AML-193 (cell line): ENCODE measurements around the gene STK11IP.

ENCODE experiments used
- DNase-seq, 2 experiments: peaks; one replicate each; lab custom pipeline; 2025; lab: John Stamatoyannopoulos, UW

STK11IP gene

GRCh38 chr2:219634171-219634940 is 36.7 kb downstream of the STK11IP start:
- DNase-seq = no peak

GRCh38 chr2:219634951-219635751 is 37.5 kb downstream of the STK11IP start:
- no peak for DNase-seq

GRCh38 chr2:219636144-219636915 is 38.7 kb downstream of the STK11IP start:
- no peak for DNase-seq

DNA sequence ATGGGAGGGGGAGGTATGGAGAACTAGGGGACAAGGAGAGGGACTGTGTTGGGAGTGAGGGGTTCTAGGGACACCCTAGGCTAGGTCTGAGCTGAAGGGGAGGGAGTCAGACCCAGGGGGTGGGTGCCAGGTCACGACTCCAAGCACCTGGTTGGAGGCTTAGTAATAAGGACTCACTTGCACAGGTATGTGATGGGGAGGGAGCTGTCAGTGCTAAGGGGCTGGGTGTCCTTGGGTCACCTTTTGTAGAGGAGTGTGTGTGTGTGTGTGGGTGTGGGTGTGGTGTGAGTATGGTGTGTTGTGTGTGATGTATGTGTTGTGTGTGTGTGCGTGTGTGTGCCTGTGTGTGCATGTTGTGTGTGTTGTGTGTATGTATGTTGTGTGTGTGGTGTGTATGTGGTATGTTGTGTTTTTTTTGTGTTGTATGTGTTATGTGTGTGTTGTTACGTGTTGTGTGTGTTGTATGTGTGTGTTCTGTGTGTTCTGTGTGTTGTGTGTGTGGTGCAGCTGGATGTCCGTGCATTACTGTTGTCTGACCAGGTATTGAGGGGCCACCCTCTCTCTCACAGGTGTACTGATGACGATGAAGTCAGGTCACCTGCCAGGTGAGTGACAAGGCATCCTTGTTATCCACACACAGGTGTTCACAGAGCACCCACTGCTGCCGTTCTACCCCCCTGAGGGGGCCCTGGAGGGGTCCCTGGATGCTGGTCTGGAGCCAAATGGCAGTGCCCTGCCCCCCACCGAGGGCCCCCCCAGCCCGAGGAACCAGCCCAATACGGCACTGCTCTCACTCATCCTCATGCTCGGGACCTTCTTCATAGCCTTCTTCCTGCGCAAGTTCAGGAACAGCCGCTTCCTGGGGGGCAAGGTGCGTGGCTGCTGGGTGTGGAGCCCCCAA is 39.5 kb downstream of the STK11IP start:
- DNase-seq = no peak

DNA sequence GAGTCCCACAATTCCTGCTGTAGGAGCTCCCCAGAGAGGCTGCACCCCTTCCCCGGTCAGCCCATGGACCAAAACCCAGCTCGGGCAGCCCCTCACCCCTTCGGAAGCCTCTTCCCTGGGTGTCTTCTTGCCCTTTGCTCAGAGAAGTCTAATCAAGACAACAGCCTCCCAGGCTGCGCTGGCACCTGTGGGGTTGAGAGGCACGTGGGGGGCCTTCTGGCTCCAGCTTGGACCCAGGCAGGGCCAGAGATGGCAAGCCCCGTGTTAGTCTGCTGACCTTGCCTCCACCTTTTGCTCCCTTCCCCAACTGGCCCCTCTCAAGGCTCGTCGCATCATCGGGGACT is 40.2 kb downstream of the STK11IP start:
- DNase-seq = no peak

DNA sequence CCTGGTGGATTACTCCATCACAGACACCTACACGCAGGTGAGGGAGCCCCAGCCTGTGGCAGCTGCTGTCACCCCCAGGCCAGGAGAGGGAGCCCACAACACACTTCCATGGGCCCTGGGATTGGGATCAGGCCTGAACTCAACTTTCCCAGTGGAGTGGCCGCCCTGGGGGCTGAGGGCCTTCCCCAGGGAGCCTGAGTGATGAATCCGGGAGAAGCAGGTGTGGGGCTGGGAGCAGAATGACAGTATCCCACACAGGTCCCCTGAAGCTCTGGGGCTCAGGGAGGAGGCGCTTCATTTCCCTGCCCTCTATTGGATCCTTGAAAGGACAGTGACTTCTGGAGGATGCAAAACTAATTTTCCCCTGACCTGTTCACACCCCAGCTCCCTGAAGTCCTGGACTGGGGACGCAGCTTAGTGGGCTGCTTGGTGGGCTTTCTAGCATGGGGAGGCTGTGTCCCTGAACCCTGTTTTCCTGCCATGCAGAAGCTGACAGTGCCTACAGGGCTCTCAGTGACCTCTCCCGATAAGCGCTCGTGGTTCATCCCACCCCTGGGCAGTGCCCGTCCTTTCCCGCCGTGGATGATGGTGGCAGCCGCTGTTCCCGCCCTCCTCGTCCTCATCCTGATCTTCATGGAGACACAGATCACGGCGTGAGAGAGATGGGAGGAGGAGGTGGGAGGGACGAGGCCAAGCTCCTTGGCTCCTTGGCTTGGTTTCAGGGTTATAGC is 40.7 kb downstream of the STK11IP start:
- no peak for DNase-seq

DNA sequence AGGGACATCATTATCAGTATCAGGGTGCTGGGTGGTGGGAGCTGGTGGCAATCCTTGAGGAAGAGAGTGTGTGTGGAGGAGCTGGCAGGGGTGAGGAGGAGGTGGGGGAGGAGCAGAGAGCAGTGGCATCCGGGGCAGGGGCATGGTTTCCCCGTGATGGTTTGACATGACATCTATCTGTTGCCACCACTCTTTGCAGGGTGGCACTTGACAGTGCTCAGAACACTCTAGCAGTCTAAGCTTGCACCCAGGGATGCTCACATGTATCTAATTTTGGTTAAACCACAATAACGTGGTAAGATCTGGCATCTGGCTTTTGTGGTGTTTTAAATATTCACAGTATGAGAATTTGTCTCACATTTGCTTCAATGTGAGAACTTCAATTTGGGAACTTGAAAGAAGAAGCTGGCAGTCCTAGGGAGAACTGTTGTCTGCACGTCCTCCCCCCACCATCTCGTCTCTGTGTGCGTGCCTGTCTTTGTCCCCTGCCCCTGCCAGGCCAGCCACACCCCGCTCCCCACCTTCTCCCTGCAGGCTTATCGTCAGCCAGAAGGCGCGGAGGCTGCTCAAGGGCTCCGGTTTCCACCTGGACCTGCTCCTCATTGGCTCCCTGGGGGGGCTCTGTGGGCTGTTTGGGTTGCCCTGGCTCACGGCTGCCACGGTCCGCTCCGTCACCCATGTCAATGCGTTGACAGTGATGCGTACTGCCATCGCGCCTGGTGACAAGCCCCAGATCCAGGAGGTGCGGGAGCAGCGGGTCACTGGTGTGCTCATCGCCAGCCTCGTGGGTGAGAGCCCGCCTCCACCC is 41.5 kb downstream of the STK11IP start:
- DNase-seq = no peak

DNA sequence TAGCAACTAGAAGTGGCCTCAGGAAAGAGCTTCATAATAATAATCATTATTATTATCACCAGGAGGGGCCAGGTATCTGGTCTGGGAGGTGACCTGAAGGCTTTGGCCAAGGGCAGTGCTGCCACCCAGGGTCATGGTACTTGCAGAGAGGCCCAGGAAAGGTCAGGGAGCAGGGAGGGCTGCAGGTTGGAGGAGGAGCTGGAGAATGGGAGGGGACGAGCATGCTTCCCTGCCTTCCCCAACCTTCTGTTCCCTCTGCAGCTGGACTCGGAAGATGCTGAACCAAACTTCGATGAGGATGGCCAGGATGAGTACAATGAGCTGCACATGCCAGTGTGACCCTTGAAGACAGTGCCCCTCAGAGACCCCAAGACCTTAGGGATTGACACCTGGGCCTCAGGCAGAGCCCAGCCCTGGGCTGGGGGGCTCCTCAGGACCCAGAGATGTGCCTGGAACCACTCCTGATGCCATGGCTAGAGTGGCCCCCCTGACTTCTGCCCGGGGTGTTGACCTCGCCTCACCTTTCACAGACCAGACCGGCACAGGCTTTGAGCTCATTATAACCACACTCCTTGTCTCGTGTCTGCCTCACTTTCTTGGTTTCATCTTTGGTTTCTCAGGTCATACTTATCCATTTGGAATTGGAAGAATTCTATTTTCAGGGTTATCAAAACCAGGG is 43.9 kb downstream of the STK11IP start:
- DNase-seq = no peak

GRCh38 chr2:219642069-219642454 is 44.4 kb downstream of the STK11IP start:
- DNase-seq = no peak

GRCh38 chr2:219642465-219643083 is 44.9 kb downstream of the STK11IP start:
- DNase-seq = peak; percentile 92

DNA sequence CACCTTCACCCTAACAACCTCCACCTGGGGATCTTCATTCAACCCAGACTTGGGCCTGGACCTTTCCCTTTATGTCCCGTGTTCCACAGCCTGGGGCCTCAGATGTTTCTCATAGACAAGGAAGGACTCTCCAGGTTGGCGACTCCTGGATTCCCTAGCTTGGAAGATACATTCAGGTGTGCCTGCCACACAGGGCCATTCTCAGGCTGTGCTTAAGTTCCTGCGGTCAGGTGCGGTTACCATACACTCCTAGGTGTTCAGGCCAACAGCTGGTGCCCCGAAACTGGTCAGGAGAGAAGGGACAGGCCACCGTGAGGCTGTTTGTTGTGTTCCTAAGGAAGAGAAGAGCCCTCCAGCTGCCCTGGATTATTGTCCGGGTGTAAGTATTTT is 45.4 kb downstream of the STK11IP start:
- no peak for DNase-seq

GRCh38 chr2:219643788-219644398 is 46.2 kb downstream of the STK11IP start:
- DNase-seq = no peak

DNA sequence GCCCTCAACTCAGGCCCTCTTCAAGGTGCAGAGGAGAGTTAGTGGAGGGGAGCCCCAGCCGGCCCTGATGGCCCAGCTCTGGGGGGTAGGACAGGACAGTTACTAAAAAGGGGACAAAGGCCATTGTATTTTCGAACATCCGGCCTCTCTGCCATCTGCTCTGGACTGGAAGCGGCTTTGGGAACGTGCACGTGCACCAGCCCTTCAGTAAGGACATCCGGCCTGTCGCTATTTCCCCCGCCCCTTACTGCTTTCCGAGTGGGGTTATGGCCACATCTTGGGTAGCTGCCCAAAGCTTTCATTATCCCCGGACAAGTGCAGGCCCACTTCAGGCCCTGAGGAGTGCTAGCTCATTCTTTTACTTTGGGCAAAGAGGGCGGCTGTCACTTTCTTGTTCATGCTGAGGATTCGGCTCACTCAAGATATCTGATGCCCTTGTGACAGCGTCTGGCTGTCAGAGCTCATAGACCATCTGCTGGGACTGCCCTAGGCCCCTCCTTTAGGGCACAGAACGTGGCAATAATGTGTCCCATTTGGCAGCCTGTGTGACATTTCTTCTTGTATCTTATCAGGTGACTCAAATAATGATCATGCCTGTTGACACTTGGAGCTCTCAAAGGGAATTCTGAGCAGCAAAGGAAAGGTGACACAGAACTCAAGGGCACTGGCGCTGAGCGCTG is 47.3 kb downstream of the STK11IP start:
- DNase-seq = no peak

DNA sequence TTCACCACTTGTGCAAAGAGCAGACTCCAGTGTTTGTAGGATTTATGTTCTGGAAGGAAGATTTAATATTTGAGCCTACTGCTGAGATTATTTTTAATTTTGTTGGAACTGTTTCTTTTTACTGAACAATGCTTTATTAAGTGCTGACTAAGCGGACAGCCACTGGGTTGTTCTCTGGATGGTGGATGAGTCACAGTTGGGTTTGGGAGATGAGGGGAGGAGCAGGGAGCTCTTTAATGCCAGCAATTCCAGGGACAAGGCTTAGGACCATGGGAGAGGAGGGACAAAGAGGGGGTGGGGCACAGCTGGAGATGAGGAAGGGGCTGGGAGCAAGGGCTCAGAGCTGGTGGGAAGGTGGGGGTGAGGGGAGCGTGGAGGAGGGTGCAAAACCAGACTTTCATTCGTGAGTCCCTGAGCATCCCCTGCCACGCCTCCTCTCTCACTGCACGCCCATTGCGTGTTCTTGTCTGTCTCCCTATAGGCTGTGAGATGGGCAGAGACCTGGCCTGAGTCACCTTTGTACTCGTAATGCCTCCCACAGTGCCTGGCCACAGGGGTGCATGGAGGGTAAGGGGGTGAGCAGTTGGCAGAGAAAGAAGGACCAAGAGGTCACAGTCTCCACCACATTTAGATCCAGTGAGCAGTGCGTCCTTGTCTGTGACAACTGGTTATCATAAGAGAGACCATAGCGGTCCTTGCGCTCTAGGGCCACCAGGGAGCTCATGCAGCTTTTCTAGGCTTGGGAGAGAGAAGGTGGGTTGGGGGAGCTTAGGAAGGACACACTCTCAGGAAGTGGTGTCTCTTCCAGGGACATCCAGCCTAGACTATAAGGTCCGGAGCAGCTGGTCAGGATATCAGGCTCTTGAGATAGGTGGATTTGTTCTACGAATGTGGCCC is 48.2 kb downstream of the STK11IP start:
- DNase-seq = no peak

DNA sequence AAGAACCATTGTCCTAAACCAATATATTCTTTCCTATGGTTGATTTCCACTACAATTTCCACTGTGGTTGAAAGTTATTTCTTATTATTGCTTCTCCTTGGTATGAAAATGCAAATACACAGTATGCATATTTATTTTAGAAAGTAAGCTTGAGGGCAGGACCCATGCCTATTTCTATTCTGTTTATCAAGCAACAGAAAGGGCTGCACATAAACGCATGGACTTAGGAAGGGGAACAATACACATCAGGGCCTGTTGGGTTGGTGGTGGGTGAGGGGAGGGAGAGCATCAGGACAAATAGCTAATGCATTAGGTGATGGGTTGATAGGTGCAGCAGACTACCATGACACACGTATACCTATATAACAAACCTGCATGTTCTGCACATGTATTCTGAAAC is 50.5 kb downstream of the STK11IP start:
- DNase-seq = no peak

- DNase-seq = no peak
Observed at GRCh38 chr2:219648963-219649362, 51.3 kb downstream of the STK11IP start.
